ENCODE measurements around the gene PROCA1.
"Not testable (repeated sequence)": the region's sequence is repeated elsewhere in the genome, so short reads cannot be mapped to it uniquely, and the experiment has no call there.

PROCA1 gene

DNA sequence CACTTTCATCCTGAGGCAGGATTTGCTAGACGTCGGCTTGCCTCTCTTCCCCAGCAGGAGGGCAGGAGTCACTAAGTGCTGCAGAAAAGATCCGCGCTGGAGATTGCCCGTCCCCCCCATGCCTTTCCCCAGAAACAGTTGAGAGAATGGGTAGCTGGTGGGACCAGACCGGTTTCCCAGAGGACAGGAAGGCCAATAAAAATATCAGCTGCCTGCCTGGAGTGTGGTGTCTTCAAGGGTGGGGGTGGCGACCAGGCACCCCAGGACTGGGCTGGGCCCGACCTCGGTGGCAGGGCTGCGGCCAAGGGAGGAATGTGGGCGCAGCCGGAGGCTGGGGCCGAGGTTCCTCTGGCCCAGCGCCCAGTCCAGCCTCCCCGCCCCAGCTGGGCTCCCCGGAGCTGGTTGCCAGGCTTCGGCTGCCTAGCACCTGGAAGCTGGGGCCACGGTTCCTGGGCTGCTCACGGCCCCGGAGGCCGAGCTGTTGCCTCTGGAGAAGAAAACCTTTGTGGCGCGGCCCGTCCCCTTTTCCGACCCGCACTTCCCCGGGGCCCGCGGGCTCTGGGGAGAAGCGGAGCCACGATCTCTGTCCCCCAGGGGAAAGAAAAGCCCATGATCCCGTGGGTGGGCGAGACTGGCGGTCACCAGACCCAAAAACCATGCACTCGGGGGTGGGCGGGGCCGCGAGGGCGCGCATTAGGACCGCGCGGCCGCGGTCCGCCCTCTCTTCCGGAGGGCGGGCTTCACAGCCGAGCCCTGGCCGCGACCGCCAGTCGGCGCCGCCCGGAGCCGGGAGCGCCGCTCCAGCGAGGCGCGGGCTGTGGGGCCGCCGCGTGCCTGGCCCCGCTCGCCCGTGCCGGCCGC, 31.8 kb upstream of the PROCA1 start, which contains the start of gene TRAF4:
Gene TRAF4 (plus strand): TSS at position 769 of the 861 bp plus-strand sequence. CDS start 102 bp downstream, outside the sequence.
- peak; percentile 86 to 95 for DNase-seq

DNA sequence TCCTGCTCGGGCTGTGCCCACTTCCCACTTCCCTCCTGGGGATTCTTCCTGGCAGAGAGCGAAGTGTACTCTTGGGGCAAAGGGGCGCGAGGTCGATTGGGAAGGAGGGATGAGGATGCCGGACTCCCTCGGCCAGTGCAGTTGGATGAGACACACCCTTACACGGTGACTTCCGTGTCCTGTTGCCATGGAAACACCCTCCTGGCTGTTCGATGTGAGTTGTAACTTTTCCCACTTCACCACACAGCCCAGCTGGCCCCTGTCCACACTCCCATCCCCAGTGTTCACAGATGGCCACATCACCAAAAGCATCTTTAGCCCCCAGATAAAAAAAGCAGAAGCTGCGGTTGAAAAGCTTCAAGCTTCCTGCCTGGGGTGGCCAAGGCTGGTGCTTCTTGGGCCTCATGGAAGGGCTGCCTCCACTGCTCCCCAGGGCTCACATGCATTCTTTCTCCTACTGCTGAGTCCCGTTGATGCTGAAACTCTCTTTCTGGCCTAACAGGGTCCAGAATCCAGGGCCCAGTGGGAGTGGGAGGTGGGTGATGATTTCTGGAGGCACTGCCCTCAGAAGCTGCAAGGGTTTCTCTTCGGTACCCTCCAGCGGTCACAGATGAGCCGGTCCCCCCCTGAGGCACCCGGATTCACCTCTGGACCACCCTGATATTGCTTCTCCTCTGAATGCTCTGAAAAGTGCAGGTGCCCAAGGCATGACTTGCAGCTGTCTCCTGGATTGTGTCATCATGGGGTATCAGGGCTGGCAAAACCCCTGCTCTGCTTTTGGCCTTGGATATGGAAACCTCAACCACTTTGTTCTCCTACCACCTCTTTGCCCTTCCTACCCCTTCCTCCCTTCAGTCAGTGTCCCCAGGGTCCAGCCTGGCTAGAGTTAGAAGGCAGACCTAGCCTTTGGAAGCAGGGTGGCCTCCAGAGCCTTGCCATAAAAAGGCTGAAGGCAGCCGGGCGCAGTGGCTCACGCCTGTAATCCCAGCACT, 30.0 kb upstream of the PROCA1 start:
- DNase-seq = no peak

DNA sequence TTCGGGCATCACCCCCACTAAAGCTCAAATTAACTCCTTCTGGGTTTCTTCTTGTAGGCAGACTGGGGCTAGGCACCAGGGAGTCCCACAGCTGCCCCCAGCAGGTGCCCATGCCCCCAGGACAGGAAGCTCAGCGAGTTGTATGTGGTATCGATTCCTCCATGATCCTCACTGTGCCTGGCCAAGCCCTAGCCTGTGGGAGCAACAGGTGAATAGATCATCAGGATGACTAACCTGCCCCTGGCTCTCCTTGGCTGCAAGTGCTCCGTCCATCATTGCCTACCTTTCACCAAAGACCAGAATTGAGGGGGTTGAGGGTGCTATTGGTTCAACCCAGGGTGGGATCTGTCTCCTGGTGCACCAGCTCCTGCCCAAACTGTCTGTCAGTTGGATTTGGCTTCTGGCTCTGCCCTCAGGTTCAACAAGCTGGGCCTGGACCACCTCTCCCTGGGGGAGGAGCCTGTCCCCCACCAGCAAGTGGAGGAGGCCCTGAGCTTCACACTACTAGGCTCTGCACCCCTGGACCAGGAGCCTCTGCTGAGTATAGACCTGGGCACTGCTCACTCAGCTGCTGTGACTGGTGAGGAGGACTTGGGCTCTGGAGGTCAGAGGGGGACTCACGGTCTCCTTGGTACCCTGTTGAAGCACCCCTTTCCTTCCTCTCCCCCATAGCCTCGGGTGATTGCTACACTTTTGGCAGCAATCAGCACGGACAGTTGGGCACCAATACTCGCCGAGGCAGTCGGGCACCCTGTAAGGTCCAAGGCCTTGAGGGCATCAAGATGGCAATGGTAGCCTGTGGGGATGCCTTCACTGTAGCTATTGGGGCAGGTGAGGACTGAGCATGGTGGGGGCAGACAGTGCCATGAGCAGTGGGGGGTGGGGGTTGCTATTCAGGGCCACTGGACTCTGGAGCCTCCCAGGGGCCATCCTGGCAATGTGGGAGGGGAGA, 29.0 kb upstream of the PROCA1 start:
- no peak for DNase-seq

DNA sequence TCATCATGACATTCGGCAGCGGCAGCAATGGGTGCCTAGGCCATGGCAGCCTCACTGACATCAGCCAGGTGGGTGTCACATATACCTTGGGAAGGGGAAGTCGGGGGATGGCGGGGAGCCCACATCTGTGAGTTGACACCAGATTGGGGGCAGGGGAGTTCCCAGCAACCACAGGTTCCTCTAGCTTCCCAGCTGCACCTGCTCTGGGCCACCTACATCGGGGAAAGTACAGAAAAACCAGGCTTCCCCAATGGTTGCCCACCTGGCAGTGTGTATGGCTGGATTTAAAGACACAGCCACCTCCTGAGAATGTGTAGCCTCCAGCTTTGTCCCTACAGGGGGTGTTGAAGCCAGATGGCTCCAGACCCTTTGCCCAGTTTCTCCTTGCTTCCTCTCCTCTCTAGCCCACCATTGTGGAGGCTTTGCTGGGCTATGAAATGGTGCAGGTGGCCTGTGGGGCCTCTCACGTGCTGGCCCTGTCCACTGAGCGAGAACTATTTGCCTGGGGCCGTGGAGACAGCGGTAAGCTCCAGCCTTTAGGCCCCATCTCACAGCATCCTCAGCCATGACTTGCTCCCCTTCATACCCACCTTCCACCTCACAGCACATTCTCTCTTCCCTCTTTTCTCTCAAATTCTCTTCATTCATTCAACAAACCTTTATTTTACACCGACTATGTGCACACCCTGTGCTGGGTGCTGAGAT, 27.1 kb upstream of the PROCA1 start:
- no peak for DNase-seq

DNA sequence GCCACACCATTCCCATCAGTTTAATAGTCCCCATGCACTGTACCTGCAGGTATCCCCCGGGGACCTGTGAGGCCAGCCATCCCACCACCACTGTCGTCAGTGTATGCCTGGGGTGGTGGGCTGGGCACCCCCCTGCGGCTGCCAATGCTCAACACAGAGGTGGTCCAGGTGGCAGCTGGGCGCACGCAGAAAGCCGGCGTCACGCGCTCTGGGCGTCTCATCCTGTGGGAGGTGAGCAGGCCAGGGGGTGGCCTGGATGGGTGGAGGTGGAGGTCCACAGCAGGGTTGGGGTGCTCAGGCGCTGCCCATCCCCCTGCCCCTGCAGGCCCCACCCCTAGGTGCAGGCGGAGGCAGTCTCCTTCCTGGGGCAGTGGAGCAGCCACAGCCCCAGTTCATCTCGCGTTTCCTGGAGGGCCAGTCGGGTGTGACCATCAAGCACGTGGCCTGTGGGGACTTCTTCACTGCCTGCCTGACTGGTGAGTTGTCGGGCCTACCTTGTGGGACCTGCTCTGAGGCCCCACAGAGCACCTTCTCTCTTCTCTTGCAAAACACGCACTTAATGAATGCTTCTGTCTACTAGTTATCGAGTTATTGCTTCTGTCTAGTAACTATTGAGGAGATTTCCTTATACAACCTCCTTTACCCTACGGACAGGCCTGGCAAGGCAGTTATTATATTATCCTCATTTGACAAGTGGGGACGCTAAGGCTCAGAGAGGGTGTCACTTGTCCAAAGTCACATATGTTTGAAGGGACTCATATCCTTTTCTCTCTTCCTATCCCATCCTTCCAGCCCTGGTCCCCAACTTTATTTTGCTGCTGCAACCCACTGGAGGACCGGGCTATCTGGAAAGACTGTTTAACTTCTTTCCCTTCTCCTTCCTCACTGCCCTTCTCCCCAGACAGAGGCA, 26.3 kb upstream of the PROCA1 start:
- DNase-seq = peak; percentile 42 to 79

DNA sequence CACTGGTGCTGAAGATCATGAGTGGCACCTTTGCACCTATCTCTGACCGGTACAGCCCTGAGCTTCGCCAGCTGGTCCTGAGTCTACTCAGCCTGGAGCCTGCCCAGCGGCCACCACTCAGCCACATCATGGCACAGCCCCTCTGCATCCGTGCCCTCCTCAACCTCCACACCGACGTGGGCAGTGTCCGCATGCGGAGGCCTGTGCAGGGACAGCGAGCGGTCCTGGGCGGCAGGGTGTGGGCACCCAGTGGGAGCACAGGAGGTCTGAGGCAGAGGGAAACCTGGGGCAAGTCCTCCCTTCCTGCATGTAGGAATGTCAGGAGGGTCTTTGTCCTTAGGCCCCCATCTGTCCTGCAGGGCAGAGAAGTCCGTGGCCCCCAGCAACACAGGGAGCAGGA, 25.6 kb upstream of the PROCA1 start:
- no peak for DNase-seq

DNA sequence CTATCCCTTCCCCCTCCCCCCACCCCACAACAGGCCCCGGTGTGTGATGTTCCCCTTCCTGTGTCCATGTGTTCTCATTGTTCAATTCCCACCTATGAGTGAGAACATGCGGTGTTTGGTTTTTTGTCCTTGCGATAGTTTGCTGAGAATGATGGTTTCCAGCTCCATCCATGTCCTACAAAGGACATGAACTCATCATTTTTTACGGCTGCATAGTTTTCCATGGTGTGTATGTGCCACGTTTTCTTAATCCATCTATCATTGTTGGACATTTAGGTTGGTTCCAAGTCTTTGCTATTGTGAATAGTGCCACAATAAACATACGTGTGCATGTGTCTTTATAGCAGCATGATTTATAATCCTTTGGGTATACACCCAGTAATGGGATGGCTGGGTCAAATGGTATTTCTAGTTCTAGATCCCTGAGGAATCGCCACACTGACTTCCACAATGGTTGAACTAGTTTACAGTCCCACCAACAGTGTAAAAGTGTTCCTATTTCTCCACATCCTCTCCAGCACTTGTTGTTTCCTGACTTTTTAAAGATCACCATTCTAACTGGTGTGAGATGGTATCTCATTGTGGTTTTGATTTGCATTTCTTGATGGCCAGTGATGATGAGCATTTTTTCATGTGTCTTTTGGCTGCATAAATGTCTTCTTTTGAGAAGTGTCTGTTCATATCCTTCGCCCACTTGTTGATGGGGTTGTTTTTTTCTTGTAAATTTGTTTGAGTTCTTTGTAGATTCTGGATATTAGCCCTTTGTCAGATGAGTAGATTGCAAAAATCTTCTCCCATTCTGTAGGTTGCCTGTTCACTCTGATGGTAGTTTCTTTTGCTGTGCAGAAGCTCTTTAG, 24.5 kb upstream of the PROCA1 start:
- DNase-seq = not testable (repeated sequence)

DNA sequence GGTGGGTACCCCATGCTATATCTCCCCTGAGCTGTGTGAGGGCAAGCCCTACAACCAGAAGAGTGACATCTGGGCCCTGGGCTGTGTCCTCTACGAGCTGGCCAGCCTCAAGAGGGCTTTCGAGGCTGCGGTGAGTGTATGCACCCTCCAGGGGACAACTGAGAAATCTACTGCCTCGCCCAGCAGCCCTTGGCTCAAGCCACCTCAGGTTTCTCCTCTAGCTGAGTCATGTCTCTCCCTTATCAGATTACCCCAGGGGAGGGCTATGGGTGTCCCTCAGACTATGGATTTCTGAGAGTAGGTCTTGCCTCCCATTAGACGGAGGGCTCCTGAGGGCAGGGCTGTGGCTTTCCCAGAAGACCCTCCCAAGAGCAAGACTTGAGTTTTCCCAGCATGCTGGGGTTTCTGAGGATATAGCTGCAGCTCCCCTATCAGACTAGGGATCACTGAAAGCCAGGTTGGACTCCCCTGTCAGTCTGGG, 23.6 kb upstream of the PROCA1 start:
- DNase-seq = no peak

DNA sequence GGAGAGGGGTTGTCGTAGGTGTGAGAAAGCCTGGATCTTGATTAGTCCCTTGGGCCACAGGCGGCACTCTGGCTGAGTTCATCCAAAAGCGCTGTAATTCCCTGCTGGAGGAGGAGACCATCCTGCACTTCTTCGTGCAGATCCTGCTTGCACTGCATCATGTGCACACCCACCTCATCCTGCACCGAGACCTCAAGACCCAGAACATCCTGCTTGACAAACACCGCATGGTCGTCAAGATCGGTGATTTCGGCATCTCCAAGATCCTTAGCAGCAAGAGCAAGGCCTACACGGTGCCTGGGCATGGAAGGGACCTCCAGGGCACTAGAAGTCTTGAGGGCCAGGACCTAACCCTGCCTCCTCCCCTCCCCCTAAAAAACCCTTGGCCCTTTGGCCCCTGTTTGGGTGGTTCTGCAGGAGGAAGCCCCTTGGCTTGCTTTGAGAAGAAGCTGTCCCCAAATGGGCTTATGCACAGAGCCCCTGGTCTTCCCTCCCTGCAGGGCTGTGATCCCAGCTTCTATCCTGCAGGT, 23.1 kb upstream of the PROCA1 start:
- no peak for DNase-seq

DNA sequence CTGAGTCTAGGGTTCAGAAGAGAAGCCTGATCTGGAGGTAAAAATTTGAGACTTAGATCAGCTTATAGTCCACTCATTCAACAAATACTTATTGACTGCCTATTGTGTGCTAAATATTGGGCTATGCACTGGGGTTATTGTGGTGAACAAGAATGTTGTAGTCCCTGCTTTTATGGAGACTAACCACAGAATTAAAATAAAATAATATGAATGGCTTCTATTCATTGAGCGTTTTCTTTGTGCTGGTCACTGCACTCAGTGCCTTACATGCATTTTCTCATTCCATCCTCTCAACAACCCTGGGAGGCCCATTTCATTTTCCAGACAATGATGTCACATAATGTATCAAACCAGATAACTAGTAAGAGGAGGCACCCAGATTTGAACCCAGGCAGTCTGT, 21.7 kb upstream of the PROCA1 start:
- DNase-seq = no peak

DNA sequence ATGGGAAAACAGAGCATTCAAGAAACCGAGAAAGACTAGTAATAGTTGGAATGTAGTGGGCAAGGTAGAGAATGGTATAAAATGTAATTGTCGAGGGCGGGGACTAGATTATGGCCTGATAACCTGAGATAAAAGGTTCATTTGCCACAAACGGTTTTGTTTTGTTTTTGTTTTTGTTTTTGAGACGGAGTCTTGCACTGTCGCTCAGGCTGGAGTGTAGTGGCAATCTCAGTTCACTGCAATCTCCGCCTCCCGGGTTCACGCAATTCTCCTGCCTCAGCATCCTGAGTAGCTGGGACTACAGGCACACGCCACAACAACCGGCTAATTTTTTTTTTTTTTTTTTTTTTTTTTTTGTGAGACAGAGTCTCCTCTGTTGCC, 18.3 kb upstream of the PROCA1 start:
- no peak for DNase-seq

DNA sequence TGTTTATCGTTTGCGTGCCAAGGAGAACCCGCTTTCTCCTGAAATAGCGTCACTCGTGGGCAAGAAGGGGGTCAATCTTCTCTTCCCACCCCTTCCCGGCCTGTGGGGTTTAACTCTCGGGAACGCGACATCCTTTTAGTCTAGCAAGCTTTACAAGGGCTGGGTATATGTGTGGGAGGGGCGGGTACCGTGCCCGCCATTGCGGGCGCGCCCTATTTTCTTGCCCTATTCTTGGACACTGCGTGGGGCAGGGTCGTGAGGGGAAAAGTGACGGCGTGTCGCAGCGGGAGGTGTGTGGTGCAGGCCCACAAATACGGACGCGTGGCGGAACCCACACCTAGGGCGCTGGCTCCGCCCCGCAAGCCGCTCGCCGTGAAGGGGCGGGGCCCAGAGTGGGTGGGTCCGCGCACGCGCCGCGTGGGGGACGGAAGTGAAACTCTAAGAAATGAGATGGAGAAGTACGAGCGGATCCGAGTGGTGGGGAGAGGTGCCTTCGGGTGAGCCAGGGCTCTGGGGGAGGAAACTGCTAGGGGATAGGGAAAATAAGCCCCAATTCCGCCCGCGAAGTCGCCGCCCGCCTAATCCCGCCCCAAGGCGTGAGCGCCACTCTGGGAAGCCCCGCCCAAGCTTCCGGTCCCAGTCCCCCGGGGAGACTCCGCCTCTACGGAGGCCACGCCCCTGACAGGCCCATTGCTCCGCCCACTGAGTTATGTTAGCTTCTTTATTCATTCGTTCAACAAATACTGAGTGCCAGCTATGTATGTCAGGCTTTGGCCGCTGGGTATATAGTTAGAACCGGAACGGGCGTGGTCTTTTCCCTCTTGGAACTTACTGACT, 16.9 kb upstream of the PROCA1 start, which contains the start of gene NEK8:
Gene NEK8 (plus strand): TSS at position 425 of the 837 bp plus-strand sequence. CDS start 26 bp downstream, at position 451.
- peak; percentile 94 to 99 for DNase-seq

DNA sequence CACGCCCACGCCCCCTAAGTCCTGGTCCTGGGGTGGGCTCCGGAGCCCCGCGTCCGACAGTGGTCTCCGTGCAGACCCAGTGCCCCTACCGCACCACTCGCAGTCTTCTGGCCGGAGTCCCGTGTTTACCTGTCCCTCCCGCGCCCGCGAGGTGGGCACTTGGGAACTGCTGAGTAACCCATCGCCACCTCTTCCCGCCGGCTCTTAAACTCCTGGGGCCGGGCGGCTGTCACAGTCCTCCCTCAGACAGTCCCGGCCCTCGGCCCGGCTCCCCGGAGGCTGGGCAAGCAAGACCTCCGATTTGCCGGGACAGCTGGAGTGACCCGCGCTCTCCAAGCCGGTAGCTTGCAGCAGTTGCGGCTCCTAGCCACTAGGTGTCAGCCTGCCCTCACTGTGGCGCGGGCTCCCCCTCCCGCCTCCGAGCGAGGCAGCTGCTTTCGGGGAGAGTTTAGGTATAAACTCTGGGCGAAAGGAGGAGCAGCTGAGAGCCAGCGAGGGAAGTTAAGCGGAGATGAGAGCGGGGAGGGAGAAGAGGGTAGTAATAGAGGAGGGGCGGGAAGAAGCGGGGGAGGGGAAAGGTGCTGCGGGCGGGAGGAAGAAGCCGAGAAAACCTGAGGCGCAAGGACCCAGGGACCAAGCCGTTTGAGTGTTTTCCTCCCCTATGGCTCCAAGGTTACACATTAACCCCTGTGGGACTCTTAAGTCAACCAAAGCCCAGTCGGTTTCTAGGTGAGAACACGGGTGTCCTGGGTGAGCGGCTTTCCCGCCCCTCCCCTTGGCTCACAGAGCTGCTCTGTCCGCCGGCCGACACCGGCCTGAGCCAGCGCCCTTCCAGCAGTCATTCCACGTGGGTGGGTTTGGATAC, 15.2 kb upstream of the PROCA1 start:
- DNase-seq = peak; percentile 98 to 99

DNA sequence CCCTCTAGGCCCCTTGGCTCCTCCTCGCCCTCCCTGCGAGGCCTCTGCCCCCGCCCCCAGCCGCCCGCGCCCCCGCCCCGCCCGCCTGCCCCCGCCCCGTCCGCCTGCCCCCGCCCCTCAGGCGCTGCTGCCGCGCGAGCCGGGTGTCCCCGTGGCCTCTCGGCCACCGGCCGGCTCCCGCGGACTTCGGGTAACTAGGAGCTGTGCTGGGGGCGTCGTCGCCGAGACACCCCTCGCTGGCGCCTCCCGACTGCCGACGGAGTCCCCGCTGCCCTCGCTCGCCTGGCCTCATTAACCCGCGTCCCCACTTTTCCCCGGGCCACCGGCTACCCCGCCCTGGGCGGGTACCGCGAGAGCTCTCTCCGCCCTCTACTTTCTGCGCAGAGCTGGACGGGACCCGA, 14.5 kb upstream of the PROCA1 start, which contains the start of gene TLCD1:
Gene TLCD1 (minus strand): TSS at position 8 of the 401 bp plus-strand sequence. CDS start 136 bp downstream, outside the sequence.
- DNase-seq = peak; percentile 82 to 92

DNA sequence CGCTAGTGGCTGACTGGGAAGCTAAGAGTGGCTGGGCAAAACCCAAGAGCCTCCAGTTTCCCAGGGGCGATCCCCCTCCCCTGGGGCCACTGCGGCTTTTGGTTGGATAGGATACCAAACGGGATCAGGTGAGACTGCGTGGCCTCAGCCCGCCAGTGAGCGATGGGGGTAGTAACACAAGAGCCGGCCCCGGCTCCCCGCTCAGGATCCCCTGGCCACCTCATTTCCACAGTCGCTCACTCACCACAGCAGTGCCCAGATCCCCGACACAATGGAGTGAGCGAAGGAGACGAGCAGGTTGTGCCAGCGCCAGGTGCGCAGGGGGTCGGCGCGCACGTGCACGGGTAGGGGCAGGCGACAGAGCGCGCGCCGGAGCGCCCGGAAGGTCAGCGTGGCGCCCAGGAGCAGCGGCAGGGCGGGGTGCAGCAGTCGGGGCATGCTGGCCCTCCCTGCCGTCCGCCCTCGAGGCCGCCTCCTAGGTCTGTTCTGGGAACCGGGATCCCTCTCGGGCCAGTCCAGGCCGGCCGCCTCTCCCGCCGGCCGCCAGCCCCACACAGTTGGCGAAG, 14.1 kb upstream of the PROCA1 start:
- DNase-seq = peak; percentile 86 to 97

DNA sequence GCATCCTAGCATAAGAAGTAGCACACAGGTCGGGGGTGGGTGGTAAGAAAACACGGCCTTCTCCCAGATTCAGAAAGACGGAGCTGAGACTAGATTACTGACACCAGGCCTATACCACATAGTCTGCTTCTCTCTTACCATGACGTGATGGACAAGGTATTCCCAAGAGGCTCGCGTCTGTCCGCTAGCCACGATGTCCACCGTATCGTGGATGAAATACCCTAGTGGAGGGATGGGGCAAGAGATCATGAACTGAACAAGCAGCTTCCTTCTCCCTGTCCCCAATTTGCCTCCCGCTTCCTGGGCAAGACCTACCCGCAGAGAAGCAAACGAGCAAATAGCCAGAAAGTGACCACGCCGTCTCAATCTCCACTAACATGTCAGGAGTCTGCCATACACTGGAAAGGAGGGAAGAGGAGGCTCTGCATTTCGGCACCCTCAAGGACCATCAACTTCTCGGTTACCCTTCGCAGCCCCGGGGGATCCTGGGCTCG, 13.5 kb upstream of the PROCA1 start:
- peak in 1 of 2 experiments; percentile 80 for DNase-seq

Measured in NCI-H526 (cell line).